WTC11 (cell line): ENCODE data around the gene GALNT2. TPM values are rescaled to one million over a fixed set of nuclear protein-coding genes. Genes with fewer than 3 reads are reported as not detected.

Experiments used
- ATAC-seq: fragments of 200-7000 bp; cut with Tn5 transposase; 2 replicates; pipeline ENCODE4 v1.10.0; 2021; ENCODE audit warnings: mild to moderate bottlenecking, moderate library complexity
- CTCF ChIA-PET: fragments of 300-600 bp; sonication (Branson Sonifier 250); formaldehyde crosslinking; loops from one replicate; lab custom pipeline; 2021; ENCODE audit warnings: antibody characterized with exemption; lab: Charles Lee
- POLR2A ChIA-PET: fragments of 350-600 bp; sonication (Branson Sonifier 250); formaldehyde crosslinking; loops from one replicate; lab custom pipeline; 2021; ENCODE audit warnings: antibody characterized with exemption; lab: Charles Lee
- DNase-seq: peaks from one replicate; pipeline ENCODE4 v3.0.0; 2021; ENCODE audit warnings: low spot score
- H3K27ac Mint-ChIP-seq: 2 replicates; pipeline ENCODE4 v1.8.0; 2021; ENCODE audit warnings: mixed read lengths
- H3K27me3 Mint-ChIP-seq: 2 replicates; pipeline ENCODE4 v1.8.0; 2021; ENCODE audit warnings: low read depth, mild to moderate bottlenecking, moderate library complexity, mixed read lengths
- H3K36me3 Mint-ChIP-seq: 2 replicates; pipeline ENCODE4 v1.8.0; 2021; ENCODE audit warnings: mixed read lengths
- H3K4me1 Mint-ChIP-seq: 2 replicates; pipeline ENCODE4 v1.8.0; 2022; ENCODE audit warnings: mixed read lengths
- H3K4me3 Mint-ChIP-seq: 2 replicates; pipeline ENCODE4 v1.8.0; 2021; ENCODE audit warnings: mild to moderate bottlenecking, moderate library complexity, mixed read lengths
- H3K9me3 Mint-ChIP-seq: 2 replicates; pipeline ENCODE4 v1.8.0; 2021; ENCODE audit warnings: mixed read lengths
- ATF3 ChIP-seq: sonication (generic); formaldehyde crosslinking; conservative IDR thresholded peaks from 2 replicates; pipeline ENCODE4 v1.8.1; 2022; ENCODE audit warnings: mild to moderate bottlenecking, missing genetic modification reagents
- CBFB ChIP-seq: sonication (generic); formaldehyde crosslinking; IDR thresholded peaks from 2 replicates; pipeline ENCODE4 v1.8.1; 2022; ENCODE audit warnings: mild to moderate bottlenecking, low read depth, missing genetic modification reagents
- CREM ChIP-seq: sonication (generic); formaldehyde crosslinking; IDR thresholded peaks from 2 replicates; pipeline ENCODE4 v1.8.1; 2022; ENCODE audit warnings: mild to moderate bottlenecking, missing genetic modification reagents, moderate library complexity
- CTCF ChIP-seq: fragments of 200-600 bp; IDR thresholded peaks from 2 replicates; pipeline ENCODE4 v1.8.0; 2022; ENCODE audit warnings: antibody characterized with exemption
- E2F1 ChIP-seq: sonication (generic); formaldehyde crosslinking; IDR thresholded peaks from 2 replicates; pipeline ENCODE4 v1.8.0; 2022; ENCODE audit warnings: mild to moderate bottlenecking, missing genetic modification reagents
- E2F4 ChIP-seq: sonication (generic); formaldehyde crosslinking; IDR thresholded peaks from 2 replicates; pipeline ENCODE4 v1.8.1; 2022; ENCODE audit warnings: low read depth, mild to moderate bottlenecking, moderate library complexity, missing genetic modification reagents, borderline replicate concordance
- ETV6 ChIP-seq: sonication (generic); formaldehyde crosslinking; IDR thresholded peaks from 2 replicates; pipeline ENCODE4 v1.8.1; 2022; ENCODE audit warnings: mild to moderate bottlenecking, missing genetic modification reagents
- JAZF1 ChIP-seq: fragments of 250-450 bp; sonication (Bioruptor Pico); IDR thresholded peaks from 2 replicates; pipeline ENCODE4 v1.9.0; 2021; ENCODE audit warnings: moderate library complexity, mild to moderate bottlenecking, inconsistent platforms
- KAT7 ChIP-seq: sonication (generic); formaldehyde crosslinking; IDR thresholded peaks from 2 replicates; pipeline ENCODE4 v1.8.1; 2023; ENCODE audit warnings: missing genetic modification reagents, mild to moderate bottlenecking, borderline replicate concordance
- MXD4 ChIP-seq: fragments of 250-450 bp; sonication (Bioruptor Pico); IDR thresholded peaks from 2 replicates; pipeline ENCODE4 v1.8.0; 2021; ENCODE audit warnings: mild to moderate bottlenecking, moderate library complexity, borderline replicate concordance
- NFYB ChIP-seq: sonication (generic); formaldehyde crosslinking; conservative IDR thresholded peaks from 2 replicates; pipeline ENCODE4 v1.8.0; 2022; ENCODE audit warnings: low read depth, missing genetic modification reagents
- SP1 ChIP-seq: sonication (generic); formaldehyde crosslinking; conservative IDR thresholded peaks from 2 replicates; pipeline ENCODE4 v1.8.1; 2022; ENCODE audit warnings: missing genetic modification reagents
- TEAD1 ChIP-seq: sonication (generic); formaldehyde crosslinking; IDR thresholded peaks from 2 replicates; pipeline ENCODE4 v1.8.0; 2022; ENCODE audit warnings: mild to moderate bottlenecking, missing genetic modification reagents
- TP53 ChIP-seq: sonication (generic); formaldehyde crosslinking; IDR thresholded peaks from 2 replicates; pipeline ENCODE4 v1.8.1; 2023; ENCODE audit warnings: mild to moderate bottlenecking, missing genetic modification reagents
- ZNF121 ChIP-seq: sonication (generic); formaldehyde crosslinking; IDR thresholded peaks from 2 replicates; pipeline ENCODE4 v1.8.0; 2023; ENCODE audit warnings: missing genetic modification reagents
- ZNF138 ChIP-seq: sonication (generic); formaldehyde crosslinking; conservative IDR thresholded peaks from 2 replicates; pipeline ENCODE4 v1.8.1; 2022; ENCODE audit warnings: mild to moderate bottlenecking, moderate library complexity, missing genetic modification reagents
- ZNF263 ChIP-seq: sonication (generic); formaldehyde crosslinking; IDR thresholded peaks from 2 replicates; pipeline ENCODE4 v1.8.1; 2022; ENCODE audit warnings: low read depth, mild to moderate bottlenecking, moderate library complexity, missing genetic modification reagents
- total RNA-seq: library from RNA; stranded (reverse); gene quantifications from 3 replicates; pipeline ENCODE4 v1.2.3, GENCODE V29; 2021
- TF ChIP-seq, protein P1 (sequence below): sonication (generic); formaldehyde crosslinking; IDR thresholded peaks from 2 replicates; pipeline ENCODE4 v1.8.0; 2022; ENCODE audit warnings: mild to moderate bottlenecking, missing genetic modification reagents
- TF ChIP-seq, protein P2 (sequence below): fragments of 250-450 bp; sonication (Bioruptor Pico); IDR thresholded peaks from 2 replicates; pipeline ENCODE4 v1.9.0; 2021; ENCODE audit warnings: mild to moderate bottlenecking

The GALNT2 gene
- total RNA-seq, 1 experiment from 2014 or later = 74.8 TPM

GRCh38 chr1:230280906-230281413, 213.9 kb downstream of the GALNT2 start (continued):
- no peak for TF ChIP-seq ZNF138
- no peak for TF ChIP-seq CBFB (CRISPR knock-in tag)
- no peak for TF ChIP-seq KAT7
- no peak for TF ChIP-seq ETV6
- TF ChIP-seq NFYB (CRISPR knock-in tag) = no peak
- TF ChIP-seq ZNF121 (CRISPR knock-in tag) = no peak
- TF ChIP-seq MXD4 (CRISPR knock-in tag) = no peak
- TF ChIP-seq, all 79 proteins: peak for 0

DNA sequence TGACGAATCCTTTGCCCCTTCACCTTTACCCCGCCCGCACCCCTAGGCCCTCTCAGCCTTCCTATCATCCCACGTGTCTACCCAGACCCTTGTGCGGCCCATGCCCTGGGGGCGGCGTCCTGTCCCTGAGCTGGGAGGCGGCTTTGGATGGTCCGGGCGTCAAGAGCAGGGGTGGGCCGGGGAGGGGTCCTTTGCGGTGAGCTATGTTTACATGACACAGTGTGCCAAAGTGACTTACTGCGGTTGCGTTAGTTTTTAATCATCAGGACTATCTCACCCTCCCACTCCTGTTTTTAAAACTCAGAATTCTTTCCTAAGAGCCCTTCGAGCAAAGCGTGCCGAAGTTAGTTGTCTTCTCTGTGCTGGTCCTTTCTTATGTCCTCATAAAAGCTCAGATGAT, 214.5 kb downstream of the GALNT2 start:
- ATAC-seq (no peak), DNase-seq (no peak)
- Mint-ChIP-seq H3K36me3 (peaks cover 9% of the 10 kb centered on the region; the same call in 1 of the 2 replicates), H3K4me1 (peaks cover 43% of the 10 kb centered on the region), H3K9me3 (no peaks in the 10 kb centered on the region), H3K4me3 (no peak overlapping the region), H3K27ac (peak overlapping the region; percentile 53; the same call in 1 of the 2 replicates), H3K27me3 (no peaks in the 10 kb centered on the region)
- CTCF ChIA-PET = interaction anchor here (0.6 kb wide), 1 partner anchor 620 kb away, joined by 3 read pairs; no protein-coding TSS in a partner anchor
- TF ChIP-seq TEAD1 (CRISPR knock-in tag) (no peak), CREM (CRISPR knock-in tag) (no peak), E2F4 (CRISPR knock-in tag) (no peak), ATF3 (CRISPR knock-in tag) (no peak), TP53 (CRISPR knock-in tag) (no peak), SP1 (CRISPR knock-in tag) (no peak), JAZF1 (CRISPR knock-in tag) (no peak), ZNF263 (CRISPR knock-in tag) (no peak), E2F1 (CRISPR knock-in tag) (no peak)
- TF ChIP-seq, protein P1, sequence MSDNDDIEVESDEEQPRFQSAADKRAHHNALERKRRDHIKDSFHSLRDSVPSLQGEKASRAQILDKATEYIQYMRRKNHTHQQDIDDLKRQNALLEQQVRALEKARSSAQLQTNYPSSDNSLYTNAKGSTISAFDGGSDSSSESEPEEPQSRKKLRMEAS = no peak
- TF ChIP-seq, protein P2, sequence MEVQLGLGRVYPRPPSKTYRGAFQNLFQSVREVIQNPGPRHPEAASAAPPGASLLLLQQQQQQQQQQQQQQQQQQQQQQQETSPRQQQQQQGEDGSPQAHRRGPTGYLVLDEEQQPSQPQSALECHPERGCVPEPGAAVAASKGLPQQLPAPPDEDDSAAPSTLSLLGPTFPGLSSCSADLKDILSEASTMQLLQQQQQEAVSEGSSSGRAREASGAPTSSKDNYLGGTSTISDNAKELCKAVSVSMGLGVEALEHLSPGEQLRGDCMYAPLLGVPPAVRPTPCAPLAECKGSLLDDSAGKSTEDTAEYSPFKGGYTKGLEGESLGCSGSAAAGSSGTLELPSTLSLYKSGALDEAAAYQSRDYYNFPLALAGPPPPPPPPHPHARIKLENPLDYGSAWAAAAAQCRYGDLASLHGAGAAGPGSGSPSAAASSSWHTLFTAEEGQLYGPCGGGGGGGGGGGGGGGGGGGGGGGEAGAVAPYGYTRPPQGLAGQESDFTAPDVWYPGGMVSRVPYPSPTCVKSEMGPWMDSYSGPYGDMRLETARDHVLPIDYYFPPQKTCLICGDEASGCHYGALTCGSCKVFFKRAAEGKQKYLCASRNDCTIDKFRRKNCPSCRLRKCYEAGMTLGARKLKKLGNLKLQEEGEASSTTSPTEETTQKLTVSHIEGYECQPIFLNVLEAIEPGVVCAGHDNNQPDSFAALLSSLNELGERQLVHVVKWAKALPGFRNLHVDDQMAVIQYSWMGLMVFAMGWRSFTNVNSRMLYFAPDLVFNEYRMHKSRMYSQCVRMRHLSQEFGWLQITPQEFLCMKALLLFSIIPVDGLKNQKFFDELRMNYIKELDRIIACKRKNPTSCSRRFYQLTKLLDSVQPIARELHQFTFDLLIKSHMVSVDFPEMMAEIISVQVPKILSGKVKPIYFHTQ = no peak
- POLR2A ChIA-PET = no interaction called here

DNA sequence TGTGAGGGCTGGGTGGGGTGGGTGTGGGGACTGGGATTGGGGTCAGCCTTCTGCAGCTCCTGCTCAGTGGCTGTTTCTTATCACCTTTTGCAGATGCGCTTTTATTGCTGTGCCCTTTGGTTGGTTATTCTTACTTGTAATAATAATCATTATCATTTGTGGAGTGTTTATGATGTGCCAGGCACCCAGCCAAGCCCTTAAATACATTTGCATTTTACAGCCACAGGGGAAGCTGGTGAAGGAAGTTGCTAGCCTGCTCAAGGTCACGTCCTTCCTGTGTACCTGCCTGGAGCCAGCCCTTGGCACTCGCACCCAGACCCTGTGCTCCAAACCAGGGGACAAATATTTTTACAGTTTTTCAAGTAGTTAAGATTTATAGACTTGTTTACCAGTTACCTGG, 215.1 kb downstream of the GALNT2 start:
- no peak for TF ChIP-seq CTCF
- CTCF ChIA-PET = interaction anchor here (0.6 kb wide), 1 partner anchor 621 kb away, joined by 3 read pairs; no protein-coding TSS in a partner anchor
- ATAC-seq = no peak

More for the DNA sequence above, 215.1 kb downstream of the GALNT2 start:
- no peak for DNase-seq
- POLR2A ChIA-PET = no interaction called here
- peaks cover 38% of the 10 kb centered on the region for H3K4me1 Mint-ChIP-seq
- H3K9me3 Mint-ChIP-seq = no peaks in the 10 kb centered on the region
- H3K36me3 Mint-ChIP-seq = peaks cover 9% of the 10 kb centered on the region; the same call in 1 of the 2 replicates
- H3K27ac Mint-ChIP-seq = no peak overlapping the region
- H3K27me3 Mint-ChIP-seq = no peaks in the 10 kb centered on the region
- no peak overlapping the region for H3K4me3 Mint-ChIP-seq
